ENCODE measurements around the gene ITPR1.
A peak's percentile ranks its signal among the peaks of the same experiment; 100 is the strongest.

- TF ChIP-seq, protein P1, sequence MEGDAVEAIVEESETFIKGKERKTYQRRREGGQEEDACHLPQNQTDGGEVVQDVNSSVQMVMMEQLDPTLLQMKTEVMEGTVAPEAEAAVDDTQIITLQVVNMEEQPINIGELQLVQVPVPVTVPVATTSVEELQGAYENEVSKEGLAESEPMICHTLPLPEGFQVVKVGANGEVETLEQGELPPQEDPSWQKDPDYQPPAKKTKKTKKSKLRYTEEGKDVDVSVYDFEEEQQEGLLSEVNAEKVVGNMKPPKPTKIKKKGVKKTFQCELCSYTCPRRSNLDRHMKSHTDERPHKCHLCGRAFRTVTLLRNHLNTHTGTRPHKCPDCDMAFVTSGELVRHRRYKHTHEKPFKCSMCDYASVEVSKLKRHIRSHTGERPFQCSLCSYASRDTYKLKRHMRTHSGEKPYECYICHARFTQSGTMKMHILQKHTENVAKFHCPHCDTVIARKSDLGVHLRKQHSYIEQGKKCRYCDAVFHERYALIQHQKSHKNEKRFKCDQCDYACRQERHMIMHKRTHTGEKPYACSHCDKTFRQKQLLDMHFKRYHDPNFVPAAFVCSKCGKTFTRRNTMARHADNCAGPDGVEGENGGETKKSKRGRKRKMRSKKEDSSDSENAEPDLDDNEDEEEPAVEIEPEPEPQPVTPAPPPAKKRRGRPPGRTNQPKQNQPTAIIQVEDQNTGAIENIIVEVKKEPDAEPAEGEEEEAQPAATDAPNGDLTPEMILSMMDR (IDR thresholded peaks at IDR 0.05): peak in 1 of 3 experiments; percentile 16
- peak; percentile 100 for TF ChIP-seq POLR2A (IDR thresholded peaks at IDR 0.05)
Measured at GRCh38 chr3:4493014-4493940, at the start of gene ITPR1.
